ENCODE measurements around the gene EIF4G3.

EIF4G3 gene

GRCh38 chr1:21099034-21099868, 77.4 kb downstream of the EIF4G3 start:
- no peak for TF ChIP-seq EZH2 (IDR thresholded peaks at IDR 0.05; ENCODE audit: borderline replicate concordance, low read length)
- TF ChIP-seq, protein P1, sequence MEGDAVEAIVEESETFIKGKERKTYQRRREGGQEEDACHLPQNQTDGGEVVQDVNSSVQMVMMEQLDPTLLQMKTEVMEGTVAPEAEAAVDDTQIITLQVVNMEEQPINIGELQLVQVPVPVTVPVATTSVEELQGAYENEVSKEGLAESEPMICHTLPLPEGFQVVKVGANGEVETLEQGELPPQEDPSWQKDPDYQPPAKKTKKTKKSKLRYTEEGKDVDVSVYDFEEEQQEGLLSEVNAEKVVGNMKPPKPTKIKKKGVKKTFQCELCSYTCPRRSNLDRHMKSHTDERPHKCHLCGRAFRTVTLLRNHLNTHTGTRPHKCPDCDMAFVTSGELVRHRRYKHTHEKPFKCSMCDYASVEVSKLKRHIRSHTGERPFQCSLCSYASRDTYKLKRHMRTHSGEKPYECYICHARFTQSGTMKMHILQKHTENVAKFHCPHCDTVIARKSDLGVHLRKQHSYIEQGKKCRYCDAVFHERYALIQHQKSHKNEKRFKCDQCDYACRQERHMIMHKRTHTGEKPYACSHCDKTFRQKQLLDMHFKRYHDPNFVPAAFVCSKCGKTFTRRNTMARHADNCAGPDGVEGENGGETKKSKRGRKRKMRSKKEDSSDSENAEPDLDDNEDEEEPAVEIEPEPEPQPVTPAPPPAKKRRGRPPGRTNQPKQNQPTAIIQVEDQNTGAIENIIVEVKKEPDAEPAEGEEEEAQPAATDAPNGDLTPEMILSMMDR (IDR thresholded peaks at IDR 0.05; ENCODE audit: low read length), result no peak
- no peak overlapping the region for H3K4me3 ChIP-seq (ENCODE audit: low read depth, low read length, poor library complexity, severe bottlenecking)
- H3K4me2 ChIP-seq (ENCODE audit: low read length), result no peak overlapping the region
- no peaks in the 10 kb centered on the region for H3K4me1 ChIP-seq (ENCODE audit: insufficient read depth, low read length, severe bottlenecking)
- H3F3A ChIP-seq (ENCODE audit: insufficient read depth, low read length), result no peaks in the 10 kb centered on the region
- H3K9me2 ChIP-seq (ENCODE audit: low read depth, low read length), result no peaks in the 10 kb centered on the region
- no peaks in the 10 kb centered on the region for H3K27me3 ChIP-seq (ENCODE audit: insufficient read depth, low read length)
- H3K27ac ChIP-seq (ENCODE audit: low read depth, low read length, poor library complexity, severe bottlenecking), result no peak overlapping the region
- no peaks in the 10 kb centered on the region for H3K9me3 ChIP-seq (ENCODE audit: low read length)
- no peaks in the 10 kb centered on the region for H4K20me1 ChIP-seq (ENCODE audit: insufficient read depth, low read length)
- H3K79me2 ChIP-seq (ENCODE audit: insufficient read depth, low read length), result 0 out of 2 replicates have a peak, but pooled peaks cover 5% of the 10 kb centered on the region
- no peak overlapping the region for H2AFZ ChIP-seq (ENCODE audit: low read length)
- no peak overlapping the region for H3K9ac ChIP-seq (ENCODE audit: low read length)
- H3K36me3 ChIP-seq (ENCODE audit: insufficient read depth, low read length), result peaks cover 56% of the 10 kb centered on the region

GRCh38 chr1:21098186-21098915, 78.3 kb downstream of the EIF4G3 start:
- H3F3A ChIP-seq (ENCODE audit: insufficient read depth, low read length), result no peaks in the 10 kb centered on the region
- H3K4me2 ChIP-seq (ENCODE audit: low read length), result no peak overlapping the region
- H2AFZ ChIP-seq (ENCODE audit: low read length), result no peak overlapping the region
- no peaks in the 10 kb centered on the region for H3K9me3 ChIP-seq (ENCODE audit: low read length)
- no peak overlapping the region for H3K27ac ChIP-seq (ENCODE audit: low read depth, low read length, poor library complexity, severe bottlenecking)
- H3K9ac ChIP-seq (ENCODE audit: low read length), result no peak overlapping the region
- H3K36me3 ChIP-seq (ENCODE audit: insufficient read depth, low read length), result peaks cover 56% of the 10 kb centered on the region
- H3K4me3 ChIP-seq (ENCODE audit: low read depth, low read length, poor library complexity, severe bottlenecking), result no peak overlapping the region
- no peak for TF ChIP-seq EZH2 (IDR thresholded peaks at IDR 0.05; ENCODE audit: borderline replicate concordance, low read length)
- TF ChIP-seq, protein P1 (IDR thresholded peaks at IDR 0.05; ENCODE audit: low read length), result no peak
- 0 out of 2 replicates have a peak, but pooled peaks cover 5% of the 10 kb centered on the region for H3K79me2 ChIP-seq (ENCODE audit: insufficient read depth, low read length)
- no peaks in the 10 kb centered on the region for H3K4me1 ChIP-seq (ENCODE audit: insufficient read depth, low read length, severe bottlenecking)
- no peaks in the 10 kb centered on the region for H3K27me3 ChIP-seq (ENCODE audit: insufficient read depth, low read length)
- H3K9me2 ChIP-seq (ENCODE audit: low read depth, low read length), result no peaks in the 10 kb centered on the region
- H4K20me1 ChIP-seq (ENCODE audit: insufficient read depth, low read length), result no peaks in the 10 kb centered on the region

DNA sequence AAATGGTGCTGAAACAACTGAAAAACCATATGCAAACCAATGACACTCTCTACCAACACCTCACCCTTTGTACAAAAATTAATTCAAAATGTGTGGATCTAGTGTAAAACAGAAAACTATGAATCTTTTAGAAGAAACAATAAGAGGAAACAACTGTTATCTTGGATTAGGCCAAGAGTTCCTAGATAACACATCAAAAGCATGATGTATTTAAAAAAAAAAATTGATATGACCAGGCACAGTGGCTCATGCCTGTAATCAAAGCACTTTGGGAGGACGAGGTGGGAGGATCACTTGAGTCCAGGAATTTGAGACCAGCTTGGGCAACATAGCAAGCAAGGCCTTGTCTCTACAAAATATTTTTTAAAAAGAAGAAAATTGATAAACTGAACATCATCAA, 79.0 kb downstream of the EIF4G3 start:
- Histone ChIP-seq H3K4me1 (ENCODE audit: insufficient read depth, low read length, severe bottlenecking) (no peaks in the 10 kb centered on the region), H3K4me3 (ENCODE audit: low read depth, low read length, poor library complexity, severe bottlenecking) (no peak overlapping the region), H3K9me3 (ENCODE audit: low read length) (no peaks in the 10 kb centered on the region), H3F3A (ENCODE audit: insufficient read depth, low read length) (no peaks in the 10 kb centered on the region), H3K9me2 (ENCODE audit: low read depth, low read length) (no peaks in the 10 kb centered on the region), H3K9ac (ENCODE audit: low read length) (no peak overlapping the region), H3K79me2 (ENCODE audit: insufficient read depth, low read length) (0 out of 2 replicates have a peak, but pooled peaks cover 5% of the 10 kb centered on the region), H3K27me3 (ENCODE audit: insufficient read depth, low read length) (no peaks in the 10 kb centered on the region), H3K4me2 (ENCODE audit: low read length) (no peak overlapping the region), H4K20me1 (ENCODE audit: insufficient read depth, low read length) (no peaks in the 10 kb centered on the region), H3K36me3 (ENCODE audit: insufficient read depth, low read length) (peaks cover 56% of the 10 kb centered on the region), H3K27ac (ENCODE audit: low read depth, low read length, poor library complexity, severe bottlenecking) (no peak overlapping the region), H2AFZ (ENCODE audit: low read length) (no peak overlapping the region)
- no peak for TF ChIP-seq EZH2 (IDR thresholded peaks at IDR 0.05; ENCODE audit: borderline replicate concordance, low read length)
- TF ChIP-seq, protein P1 (IDR thresholded peaks at IDR 0.05; ENCODE audit: low read length), result no peak

All from OCI-LY1 (cell line).